Transverse colon (tissue), 4 donors: ENCODE data around the gene CST7.
"Not testable (repeated sequence)": the region's sequence is repeated elsewhere in the genome, so short reads cannot be mapped to it uniquely, and the experiment has no call there.

ENCODE experiments used
- CTCF ChIP-seq, 5 experiments: fragments of 200-600 bp in 3 of 5; fragments of 450-650 bp in 2 of 5; sonication (generic) in 3 of 5; IDR thresholded peaks; 1 replicate in 2 of 5; 2 replicates in 3 of 5; pipeline ENCODE4 v1.5.1; 2016 to 2017; ENCODE audit warnings: antibody characterized with exemption in 5 of 5, inconsistent platforms in 3 of 5, mild to moderate bottlenecking in 2 of 5, moderate library complexity in 1 of 5
- POLR2A ChIP-seq: fragments of 450-650 bp; IDR thresholded peaks from one replicate; pipeline ENCODE4 v1.6.1; 2016; ENCODE audit warnings: antibody characterized with exemption, mild to moderate bottlenecking, moderate library complexity
- POLR2AphosphoS5 ChIP-seq, 3 donors: sonication (generic); formaldehyde crosslinking; IDR thresholded peaks; one replicate each; pipeline ENCODE4 v1.6.1; 2016; ENCODE audit warnings: antibody characterized with exemption in 3 of 3

GRCh38 chr20:24929259-24929658 lies 19.8 kb upstream of the CST7 start:
- TF ChIP-seq CTCF (IDR thresholded peaks at IDR 0.05); POLR2A; POLR2AphosphoS5 (IDR thresholded peaks at IDR 0.05): not testable (repeated sequence)
